Endodermal cell (in vitro differentiated cells): ENCODE results near the gene TAF1B. TPM values are rescaled to one million over a fixed set of nuclear protein-coding genes. Genes with fewer than 3 reads are reported as not detected.

Experiments
- DNase-seq: peaks from one replicate; pipeline ENCODE4 v3.0.0-alpha.2; 2017
- H3K27ac ChIP-seq: 2 replicates; pipeline ENCODE4 v1.5.1; 2013; ENCODE audit warnings: mild to moderate bottlenecking, low read depth, low read length, moderate library complexity
- H3K27me3 ChIP-seq: 2 replicates; pipeline ENCODE4 v1.6.1; 2013; ENCODE audit warnings: mild to moderate bottlenecking, low read length, moderate library complexity; ENCODE audit not compliant: insufficient read depth, control insufficient read depth, poor library complexity, severe bottlenecking
- H3K36me3 ChIP-seq: 2 replicates; pipeline ENCODE4 v1.7.0; 2013; ENCODE audit warnings: mild to moderate bottlenecking, low read length, moderate library complexity; ENCODE audit not compliant: control insufficient read depth, insufficient read depth
- H3K4me1 ChIP-seq: one replicate; pipeline ENCODE4 v1.7.0; 2013; ENCODE audit warnings: low read length; ENCODE audit not compliant: control insufficient read depth, insufficient read depth
- H3K4me3 ChIP-seq: 2 replicates; pipeline ENCODE4 v1.5.1; 2013; ENCODE audit warnings: mild to moderate bottlenecking, low read length, moderate library complexity
- H3K9ac ChIP-seq: 2 replicates; pipeline ENCODE4 v1.6.1; 2013; ENCODE audit warnings: mild to moderate bottlenecking, low read length, moderate library complexity; ENCODE audit not compliant: poor library complexity, severe bottlenecking; ENCODE audit errors: extremely low read depth
- H3K9me3 ChIP-seq: 2 replicates; pipeline ENCODE4 v1.6.1; 2013; ENCODE audit warnings: mild to moderate bottlenecking, low read length, moderate library complexity; ENCODE audit not compliant: control insufficient read depth
- H3K27ac Mint-ChIP-seq: 2 replicates; pipeline ENCODE4 v1.8.0; 2020; ENCODE audit warnings: mixed read lengths
- H3K27me3 Mint-ChIP-seq: 2 replicates; pipeline ENCODE4 v1.8.0; 2021; ENCODE audit warnings: mild to moderate bottlenecking, mixed read lengths; ENCODE audit not compliant: insufficient read depth
- H3K36me3 Mint-ChIP-seq: 2 replicates; pipeline ENCODE4 v1.8.0; 2020; ENCODE audit warnings: low read depth, mixed read lengths
- H3K4me1 Mint-ChIP-seq: 2 replicates; pipeline ENCODE4 v1.8.0; 2020; ENCODE audit warnings: mixed read lengths
- H3K4me3 Mint-ChIP-seq: 2 replicates; pipeline ENCODE4 v1.8.0; 2020; ENCODE audit warnings: mild to moderate bottlenecking, moderate library complexity, mixed read lengths
- H3K9me3 Mint-ChIP-seq: 2 replicates; pipeline ENCODE4 v1.8.0; 2020; ENCODE audit warnings: mild to moderate bottlenecking, mixed read lengths
- CTCF ChIP-seq: fragments of 200-600 bp; sonication (generic); conservative IDR thresholded peaks from 2 replicates; pipeline ENCODE4 v1.5.0; 2021; ENCODE audit warnings: antibody characterized with exemption, mild to moderate bottlenecking
- WGBS, 2 experiments: methylation state at CpG; one replicate each; pipeline versions ENCODE4 v1.1.5 to v1.1.7; 2013; ENCODE audit warnings: missing lambda C conversion rate in 2 of 2, mixed read lengths in 1 of 2; ENCODE audit not compliant: insufficient coverage in 1 of 2, insufficient read length in 1 of 2; 5-methylcytosine and 5-hydroxymethylcytosine counted together
- total RNA-seq, 2 donors: library from RNA; stranded (reverse); fragmentation: NEBNext Ultra II Directional in 1 of 2; extraction: Animal tissue kit (Norgen Biotek cat#: 25700) in 1 of 2; gene quantifications; 2 replicates in 1 of 2; 3 replicates in 1 of 2; pipeline ENCODE4 v1.2.1, GENCODE V29; 2021

Gene TAF1B
- total RNA-seq, 2 donors from 2014 or later, result 36.2 to 41.9 TPM

GRCh38 chr2:9981655-9982054 lies 138.4 kb downstream of the TAF1B start:
- no peaks in the 10 kb centered on the region for H3K4me1 Mint-ChIP-seq
- H3K9me3 Mint-ChIP-seq, result no peaks in the 10 kb centered on the region
- Histone ChIP-seq H3K27ac (no peak overlapping the region), H3K9me3 (no peaks in the 10 kb centered on the region), H3K4me3 (no peak overlapping the region), H3K4me1 (no peaks in the 10 kb centered on the region), H3K27me3 (no peaks in the 10 kb centered on the region), H3K36me3 (no peaks in the 10 kb centered on the region), H3K9ac (no peak overlapping the region)
- no peaks in the 10 kb centered on the region for H3K36me3 Mint-ChIP-seq
- no peak overlapping the region for H3K27ac Mint-ChIP-seq
- TF ChIP-seq CTCF, result no peak
- WGBS, 2 experiments, result 96 to 100% methylated on average over 1 to 2 of the region's 3 CpGs
- no peaks in the 10 kb centered on the region for H3K27me3 Mint-ChIP-seq
- no peak overlapping the region for H3K4me3 Mint-ChIP-seq
- no peak for DNase-seq

- H3K36me3 ChIP-seq, result no peaks in the 10 kb centered on the region
These were observed 139.0 kb downstream of the TAF1B start for GRCh38 chr2:9982248-9982647.

GRCh38 chr2:9982891-9983290 lies 139.6 kb downstream of the TAF1B start:
- no peak for TF ChIP-seq CTCF
- no peak overlapping the region for H3K4me3 Mint-ChIP-seq
- no peaks in the 10 kb centered on the region for H3K27me3 Mint-ChIP-seq
- no peak overlapping the region for H3K27ac Mint-ChIP-seq
- Histone ChIP-seq H3K4me1 (no peaks in the 10 kb centered on the region), H3K36me3 (no peaks in the 10 kb centered on the region), H3K27ac (no peak overlapping the region), H3K4me3 (no peak overlapping the region), H3K27me3 (no peaks in the 10 kb centered on the region), H3K9ac (no peak overlapping the region), H3K9me3 (no peaks in the 10 kb centered on the region)
- 96% methylated on average over 5 to 10 of the region's 10 CpGs for WGBS, 2 experiments
- H3K4me1 Mint-ChIP-seq, result no peaks in the 10 kb centered on the region
- H3K36me3 Mint-ChIP-seq, result peaks cover 3% of the 10 kb centered on the region
- H3K9me3 Mint-ChIP-seq, result no peaks in the 10 kb centered on the region
- DNase-seq, result peak; percentile 21

More at GRCh38 chr2:9982248-9982647, 139.0 kb downstream of the TAF1B start:
- Histone ChIP-seq H3K27ac (no peak overlapping the region), H3K9ac (no peak overlapping the region), H3K4me1 (no peaks in the 10 kb centered on the region), H3K27me3 (no peaks in the 10 kb centered on the region), H3K9me3 (no peaks in the 10 kb centered on the region), H3K4me3 (no peak overlapping the region)
- H3K9me3 Mint-ChIP-seq, result no peaks in the 10 kb centered on the region
- no peak overlapping the region for H3K4me3 Mint-ChIP-seq
- no peaks in the 10 kb centered on the region for H3K27me3 Mint-ChIP-seq
- WGBS, 2 experiments, result 87 to 91% methylated on average over 7 to 8 of the region's 8 CpGs
- H3K27ac Mint-ChIP-seq, result no peak overlapping the region
- no peaks in the 10 kb centered on the region for H3K4me1 Mint-ChIP-seq
- H3K36me3 Mint-ChIP-seq, result peaks cover 2% of the 10 kb centered on the region
- TF ChIP-seq CTCF, result no peak
- no peak for DNase-seq
